ENCODE results near the gene KRTAP12-2. TPM values are rescaled to one million over a fixed set of nuclear protein-coding genes. Genes with fewer than 3 reads are reported as not detected.
"Not testable (repeated sequence)": the region's sequence is repeated elsewhere in the genome, so short reads cannot be mapped to it uniquely, and the experiment has no call there.

Gene KRTAP12-2
- total RNA-seq, 1 donor from 2014 or later = not detected

DNA sequence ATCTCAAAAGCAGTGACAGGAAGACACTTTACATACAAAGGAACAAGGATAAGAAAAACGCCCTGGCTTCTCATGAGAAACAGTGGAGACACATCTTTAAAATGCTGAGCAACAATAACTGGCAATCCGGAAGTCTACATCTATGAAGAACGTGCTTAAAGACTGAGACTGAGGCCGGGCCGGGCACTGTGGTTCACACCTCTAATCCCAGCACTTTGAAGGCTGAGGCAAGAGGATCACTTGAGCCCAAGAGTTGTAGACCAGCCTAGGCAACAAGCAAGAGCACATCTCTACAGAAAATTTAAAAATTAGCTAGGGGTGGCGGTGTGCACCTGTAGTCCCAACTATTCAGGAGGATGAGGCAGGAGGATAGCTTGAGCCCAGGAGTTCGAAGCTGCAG, 17.4 kb upstream of the KRTAP12-2 start:
- DNase-seq (ENCODE audit: low read depth) = no peak

GRCh38 chr21:44682580-44683151, 15.9 kb upstream of the KRTAP12-2 start:
- DNase-seq (ENCODE audit: low read depth) = no peak

- DNase-seq (ENCODE audit: low read depth) = no peak
Measured at GRCh38 chr21:44681861-44682579, 15.3 kb upstream of the KRTAP12-2 start, which contains the start of gene KRTAP12-1. Gene KRTAP12-1, minus strand, starts transcription at chr21:44682163. Its CDS starts 40 bp downstream, at chr21:44682123.

DNA sequence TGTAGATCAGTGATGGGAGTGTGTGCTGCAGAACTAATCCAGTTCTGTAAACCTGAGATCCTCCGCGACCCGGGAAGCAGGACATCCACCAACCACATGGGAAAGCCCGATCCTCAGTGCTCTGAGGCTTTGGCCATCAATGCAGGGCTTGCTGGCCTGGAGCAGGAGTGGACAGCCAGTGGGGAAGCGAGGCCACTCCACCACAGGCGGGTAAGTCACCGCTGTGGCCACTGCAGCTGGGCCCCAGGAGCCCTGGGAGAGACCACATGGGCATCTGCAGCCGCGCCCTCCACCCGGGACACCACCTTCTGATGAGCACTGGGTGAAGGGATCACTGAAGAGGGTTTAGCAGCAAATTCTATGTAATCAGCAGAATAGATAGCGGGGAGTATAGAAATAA, 14.4 kb upstream of the KRTAP12-2 start:
- DNase-seq (ENCODE audit: low read depth) = no peak

- no peak for DNase-seq (ENCODE audit: low read depth)
Measured at GRCh38 chr21:44677881-44678280, 11.2 kb upstream of the KRTAP12-2 start.

GRCh38 chr21:44671911-44672310, 5.2 kb upstream of the KRTAP12-2 start:
- no peak for DNase-seq (ENCODE audit: low read depth)

GRCh38 chr21:44670642-44671432, 4.1 kb upstream of the KRTAP12-2 start:
- no peak for DNase-seq (ENCODE audit: low read depth)

- no peak for DNase-seq (ENCODE audit: low read depth)
Measured at GRCh38 chr21:44667612-44668011, 885 bp upstream of the KRTAP12-2 start.

DNA sequence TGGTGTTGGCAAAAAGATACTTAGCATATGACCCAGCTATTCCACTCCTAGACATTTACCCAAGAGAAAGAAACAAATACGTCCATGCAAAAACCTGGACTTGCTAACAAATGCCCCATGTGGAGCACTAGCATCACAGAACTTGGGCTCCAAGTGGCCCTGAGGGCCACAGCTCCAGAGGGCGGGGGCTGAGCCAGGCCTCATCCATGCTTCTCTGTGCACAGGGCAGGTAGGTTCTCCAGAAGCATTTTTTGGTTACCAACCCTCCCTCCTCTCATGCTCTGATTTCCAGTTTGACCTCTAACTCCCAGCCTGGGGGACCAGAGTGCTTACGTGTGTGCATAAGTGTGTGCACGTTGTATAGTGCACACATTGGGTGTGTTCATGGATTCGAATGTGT, 2.0 kb downstream of the KRTAP12-2 start:
- no peak for DNase-seq (ENCODE audit: low read depth)

DNA sequence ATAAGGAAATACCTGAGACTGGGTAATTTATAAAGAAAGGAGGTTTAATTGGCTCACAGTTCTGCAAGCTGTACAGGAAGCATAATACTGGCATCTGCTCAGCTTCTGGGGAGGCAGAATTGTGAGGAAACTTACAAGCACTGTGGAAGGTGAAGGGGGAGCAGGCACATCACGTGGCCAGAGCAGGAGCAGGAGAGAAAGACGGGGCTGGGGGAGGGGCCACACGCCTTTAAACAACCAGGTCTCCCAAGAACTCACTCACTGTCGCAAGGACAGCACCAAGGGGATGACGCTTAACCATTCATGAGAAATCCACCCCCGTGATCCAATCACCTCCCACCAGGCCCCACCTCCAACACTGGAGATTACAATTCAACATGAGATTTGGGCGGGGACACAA, 5.2 kb downstream of the KRTAP12-2 start:
- DNase-seq (ENCODE audit: low read depth) = not testable (repeated sequence)

DNA sequence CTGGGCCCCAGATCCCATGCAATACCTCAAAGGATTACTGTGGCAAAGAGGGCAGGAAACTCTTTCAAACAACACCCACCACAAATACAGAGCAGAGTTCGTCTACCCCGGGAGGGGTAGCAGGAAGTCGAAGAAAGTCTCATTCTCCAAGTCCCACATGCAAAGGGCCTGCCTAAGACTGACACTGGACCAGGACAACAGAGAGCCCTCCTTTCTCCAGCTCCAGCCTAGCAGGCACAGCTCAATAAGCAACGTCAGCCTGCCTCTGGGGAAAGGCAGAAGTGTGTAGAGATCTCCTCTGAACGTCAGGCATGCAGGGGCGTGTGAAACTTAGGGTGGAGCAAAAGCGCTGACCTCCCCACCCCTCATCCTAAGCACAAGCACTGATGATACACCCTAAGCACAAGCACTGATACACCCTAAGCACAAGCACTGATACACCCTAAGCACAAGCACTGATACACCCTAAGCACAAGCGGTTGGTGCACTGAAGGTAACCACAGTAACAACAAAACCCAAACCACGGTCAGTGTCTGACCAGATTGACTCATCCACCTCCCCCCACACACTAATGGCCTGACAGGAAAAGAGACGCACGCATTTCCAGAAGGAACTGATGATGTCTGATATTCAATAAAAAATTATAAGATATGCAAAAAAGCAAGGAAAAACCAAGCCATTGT, 7.7 kb downstream of the KRTAP12-2 start:
- no peak for DNase-seq (ENCODE audit: low read depth)

GRCh38 chr21:44658541-44658910, 8.2 kb downstream of the KRTAP12-2 start:
- no peak for DNase-seq (ENCODE audit: low read depth)

DNA sequence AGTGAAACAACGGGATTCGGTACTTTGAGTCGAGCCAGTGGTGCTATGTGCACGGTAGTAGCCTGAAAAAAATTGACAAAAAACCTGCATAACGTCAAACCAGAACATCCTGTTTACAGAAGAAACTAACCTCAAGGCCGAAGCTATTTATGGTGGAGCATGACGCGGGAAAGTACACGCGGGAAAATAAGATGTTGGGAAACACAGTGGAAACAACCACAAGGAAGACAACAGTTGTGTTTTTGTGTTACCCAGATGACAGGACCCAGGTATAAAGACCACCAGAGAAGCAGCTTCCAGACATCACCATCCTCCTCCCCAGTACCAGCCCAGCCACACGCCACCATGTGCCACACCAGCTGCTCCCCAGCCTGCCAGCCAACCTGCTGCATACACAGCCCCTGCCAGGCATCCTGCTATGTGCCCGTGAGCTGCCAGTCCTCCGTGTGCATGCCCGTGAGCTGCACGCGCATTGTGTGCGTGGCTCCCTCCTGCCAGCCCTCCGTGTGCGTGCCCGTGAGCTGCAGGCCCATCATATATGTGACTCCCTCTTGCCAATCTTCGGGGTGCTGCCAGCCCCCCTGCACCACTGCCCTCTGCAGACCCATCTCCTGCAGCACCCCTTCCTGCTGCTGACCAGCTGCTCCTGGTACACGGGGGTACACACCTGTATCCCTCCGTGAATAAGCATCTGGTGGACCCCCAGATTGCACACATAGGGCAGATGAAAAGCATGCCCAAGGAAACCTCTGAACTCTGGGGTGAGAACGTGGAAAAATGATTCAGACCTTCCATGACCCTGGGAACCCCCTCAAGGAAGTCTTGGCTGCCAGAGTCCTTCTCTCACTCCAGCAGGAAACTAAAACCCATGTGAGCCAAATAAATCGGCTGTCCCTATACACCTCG, 8.8 kb downstream of the KRTAP12-2 start, which contains the start of gene KRTAP12-3:
Gene KRTAP12-3 (plus strand): TSS at position 298 of the 906 bp plus-strand sequence. CDS start 48 bp downstream, at position 346.
- no peak for DNase-seq (ENCODE audit: low read depth)

DNA sequence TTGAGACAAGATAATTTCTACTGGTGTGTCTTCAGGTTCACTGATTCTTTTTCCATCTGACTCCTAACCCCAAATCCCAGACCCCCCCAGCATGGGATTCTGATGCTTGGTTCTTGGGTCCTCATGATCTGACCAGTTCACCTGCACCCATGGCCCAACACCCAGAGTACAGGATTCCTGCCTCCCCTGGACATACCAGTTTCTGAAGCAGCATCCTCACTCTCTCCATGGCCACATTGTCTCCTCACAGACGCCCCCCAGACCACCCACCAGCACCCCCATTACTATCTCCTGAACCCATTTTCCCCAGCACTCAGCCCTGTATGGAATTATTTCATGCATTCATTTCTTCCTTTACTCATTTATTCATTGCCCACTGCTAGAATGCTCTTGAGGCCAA, 9.9 kb downstream of the KRTAP12-2 start:
- no peak for DNase-seq (ENCODE audit: low read depth)

- no peak for DNase-seq (ENCODE audit: low read depth)
Measured at GRCh38 chr21:44654576-44655175, 12.1 kb downstream of the KRTAP12-2 start, which contains the start of gene KRTAP12-4. Gene KRTAP12-4, minus strand, starts transcription at chr21:44654659. Its CDS starts 45 bp downstream, at chr21:44654614.

GRCh38 chr21:44653656-44654575, 12.8 kb downstream of the KRTAP12-2 start:
- no peak for DNase-seq (ENCODE audit: low read depth)

DNA sequence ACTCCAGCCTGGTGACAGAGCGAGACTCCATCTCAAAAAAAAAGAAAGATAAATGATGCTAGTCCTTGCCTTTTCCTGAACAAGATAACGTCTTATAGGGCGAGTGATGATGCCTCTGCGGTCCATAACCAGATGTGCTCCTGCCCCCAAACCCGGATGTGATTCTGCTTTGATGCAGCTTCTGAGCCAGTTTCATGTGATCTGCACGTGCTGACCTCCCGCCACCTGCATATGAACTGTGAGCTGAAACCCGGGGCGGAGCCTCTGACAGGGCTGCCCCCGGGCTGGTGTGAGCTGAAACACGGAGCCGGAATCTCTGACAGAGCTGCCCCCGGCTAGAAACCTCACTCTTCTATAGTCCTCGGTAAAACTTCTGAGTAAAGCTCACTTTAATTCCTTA, 13.6 kb downstream of the KRTAP12-2 start:
- no peak for DNase-seq (ENCODE audit: low read depth)

- DNase-seq (ENCODE audit: low read depth) = no peak
Measured at GRCh38 chr21:44650973-44651675, 15.6 kb downstream of the KRTAP12-2 start.

Data from renal cortical epithelial cell (primary cell).